DOHH2 (cell line): ENCODE results near the gene PIWIL1.

ENCODE experiments used
- EZH2phosphoT487 ChIP-seq: fragments of 200-600 bp; sonication (generic); IDR thresholded peaks from 2 replicates; pipeline ENCODE4 v1.6.1; 2017; ENCODE audit warnings: borderline replicate concordance, mild to moderate bottlenecking, antibody characterized with exemption, low read length, moderate library complexity, mixed read lengths
- TF ChIP-seq, protein P1 (sequence below): fragments of 200-600 bp; sonication (generic); IDR thresholded peaks from one replicate; pipeline ENCODE4 v1.5.1; 2014; ENCODE audit warnings: antibody characterized with exemption, mild to moderate bottlenecking, low read depth, low read length; ENCODE audit not compliant: poor library complexity, severe bottlenecking

DNA sequence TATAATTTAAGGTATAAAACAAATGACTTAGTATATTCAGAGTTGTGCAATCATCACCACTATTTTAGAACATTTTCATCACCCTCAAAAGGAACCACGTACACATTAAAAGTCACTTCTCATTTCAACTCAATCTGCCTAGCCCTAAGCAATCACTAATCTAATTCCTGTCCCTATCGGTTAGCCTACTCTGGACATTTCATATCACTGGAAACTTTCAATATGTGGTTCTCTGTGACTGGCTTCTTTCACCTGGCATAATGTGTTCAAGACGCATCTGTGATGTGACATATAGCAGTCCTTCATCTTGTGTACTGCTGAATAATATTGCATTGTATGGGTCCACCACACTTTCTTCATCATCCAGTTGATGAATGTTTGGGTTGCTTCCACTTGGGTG, 15.4 kb upstream of the PIWIL1 start:
- TF ChIP-seq, protein P1, sequence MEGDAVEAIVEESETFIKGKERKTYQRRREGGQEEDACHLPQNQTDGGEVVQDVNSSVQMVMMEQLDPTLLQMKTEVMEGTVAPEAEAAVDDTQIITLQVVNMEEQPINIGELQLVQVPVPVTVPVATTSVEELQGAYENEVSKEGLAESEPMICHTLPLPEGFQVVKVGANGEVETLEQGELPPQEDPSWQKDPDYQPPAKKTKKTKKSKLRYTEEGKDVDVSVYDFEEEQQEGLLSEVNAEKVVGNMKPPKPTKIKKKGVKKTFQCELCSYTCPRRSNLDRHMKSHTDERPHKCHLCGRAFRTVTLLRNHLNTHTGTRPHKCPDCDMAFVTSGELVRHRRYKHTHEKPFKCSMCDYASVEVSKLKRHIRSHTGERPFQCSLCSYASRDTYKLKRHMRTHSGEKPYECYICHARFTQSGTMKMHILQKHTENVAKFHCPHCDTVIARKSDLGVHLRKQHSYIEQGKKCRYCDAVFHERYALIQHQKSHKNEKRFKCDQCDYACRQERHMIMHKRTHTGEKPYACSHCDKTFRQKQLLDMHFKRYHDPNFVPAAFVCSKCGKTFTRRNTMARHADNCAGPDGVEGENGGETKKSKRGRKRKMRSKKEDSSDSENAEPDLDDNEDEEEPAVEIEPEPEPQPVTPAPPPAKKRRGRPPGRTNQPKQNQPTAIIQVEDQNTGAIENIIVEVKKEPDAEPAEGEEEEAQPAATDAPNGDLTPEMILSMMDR = no peak
- TF ChIP-seq EZH2phosphoT487 = no peak
